ENCODE measurements around the gene ACAD10.
"Not testable (repeated sequence)": the region's sequence is repeated elsewhere in the genome, so short reads cannot be mapped to it uniquely, and the experiment has no call there.

- not testable (repeated sequence) for TF ChIP-seq POLR2A, CTCF, POLR2AphosphoS5 (IDR thresholded peaks at IDR 0.05)
Observed at GRCh38 chr12:111763552-111763951, 77.7 kb downstream of the ACAD10 start.
